Activated CD4-positive, alpha-beta T cell treated with anti-CD3 and anti-CD28 coated beads, Interleukin-2, amount 10 ng/mL, durations not matched to agents 7 days and 5 days (primary cell): ENCODE data around the gene TTC7B. TPM values are rescaled to one million over a fixed set of nuclear protein-coding genes. Genes with fewer than 3 reads are reported as not detected.

ENCODE experiments used
- CTCF ChIA-PET: fragments of 350-600 bp; sonication (Branson Sonifier 250); formaldehyde crosslinking; loops from one replicate; lab custom pipeline; 2021; ENCODE audit warnings: antibody characterized with exemption; lab: Charles Lee
- POLR2A ChIA-PET: fragments of 350-600 bp; sonication (Branson Sonifier 250); formaldehyde crosslinking; loops from one replicate; lab custom pipeline; 2021; ENCODE audit warnings: antibody characterized with exemption; lab: Charles Lee
- DNase-seq: peaks from one replicate; pipeline ENCODE4 v3.0.0-alpha.2; 2020
- H3K27ac Mint-ChIP-seq: one replicate; pipeline ENCODE4 v1.8.0; 2021; ENCODE audit warnings: mild to moderate bottlenecking, moderate library complexity, mixed read lengths
- H3K27me3 Mint-ChIP-seq: one replicate; pipeline ENCODE4 v1.8.0; 2021; ENCODE audit warnings: mixed read lengths
- H3K36me3 Mint-ChIP-seq: one replicate; pipeline ENCODE4 v1.8.0; 2021; ENCODE audit warnings: low read depth, mixed read lengths
- H3K4me1 Mint-ChIP-seq: one replicate; pipeline ENCODE4 v1.8.0; 2021; ENCODE audit warnings: mixed read lengths
- H3K4me3 Mint-ChIP-seq: one replicate; pipeline ENCODE4 v1.8.0; 2021; ENCODE audit warnings: mild to moderate bottlenecking, moderate library complexity, mixed read lengths
- H3K9me3 Mint-ChIP-seq: one replicate; pipeline ENCODE4 v1.8.0; 2021; ENCODE audit warnings: mixed read lengths
- total RNA-seq, 2 experiments: library from RNA; stranded (reverse); gene quantifications; one replicate each; pipeline ENCODE4 v1.2.3, GENCODE V29; 2021

The TTC7B gene
- total RNA-seq, 2 experiments from 2014 or later: 2.7 to 2.9 TPM

GRCh38 chr14:90698379-90698869 is 117.8 kb downstream of the TTC7B start:
- Mint-ChIP-seq H3K4me1 (peaks cover 5% of the 10 kb centered on the region), H3K27me3 (no peaks in the 10 kb centered on the region), H3K36me3 (no peaks in the 10 kb centered on the region), H3K27ac (no peak overlapping the region), H3K9me3 (no peaks in the 10 kb centered on the region), H3K4me3 (no peak overlapping the region)
- no peak for DNase-seq
- POLR2A ChIA-PET: no interaction called here
- CTCF ChIA-PET: interaction anchor here (0.9 to 2.7 kb wide), 7 partner anchors 9 to 299 kb away, joined by 3 to 10 read pairs (median 3); no protein-coding TSS in a partner anchor

- no peaks in the 10 kb centered on the region for H3K36me3 Mint-ChIP-seq
- H3K4me1 Mint-ChIP-seq: peaks cover 5% of the 10 kb centered on the region
- no peaks in the 10 kb centered on the region for H3K27me3 Mint-ChIP-seq
- DNase-seq: peak; percentile 81
- CTCF ChIA-PET: interaction anchor here (0.6 to 2.7 kb wide), 9 partner anchors 8 to 298 kb away, joined by 3 to 10 read pairs (median 4); no protein-coding TSS in a partner anchor
- no peaks in the 10 kb centered on the region for H3K9me3 Mint-ChIP-seq
- no peak overlapping the region for H3K27ac Mint-ChIP-seq
- no peak overlapping the region for H3K4me3 Mint-ChIP-seq
- POLR2A ChIA-PET: no interaction called here
Observed at GRCh38 chr14:90697577-90698206, 118.5 kb downstream of the TTC7B start.

- H3K27ac Mint-ChIP-seq: no peak overlapping the region
- no peaks in the 10 kb centered on the region for H3K36me3 Mint-ChIP-seq
- no peaks in the 10 kb centered on the region for H3K9me3 Mint-ChIP-seq
- POLR2A ChIA-PET: no interaction called here
- no peak for DNase-seq
- no peaks in the 10 kb centered on the region for H3K27me3 Mint-ChIP-seq
- H3K4me3 Mint-ChIP-seq: no peak overlapping the region
- peaks cover 5% of the 10 kb centered on the region for H3K4me1 Mint-ChIP-seq
- CTCF ChIA-PET: interaction anchor here (0.6 to 2.7 kb wide), 9 partner anchors 9 to 298 kb away, joined by 3 to 10 read pairs (median 3); no protein-coding TSS in a partner anchor
Observed at GRCh38 chr14:90697132-90697531, 119.1 kb downstream of the TTC7B start.

GRCh38 chr14:90696720-90697119 is 119.5 kb downstream of the TTC7B start:
- no peak overlapping the region for H3K27ac Mint-ChIP-seq

GRCh38 chr14:90695997-90696660 is 120.1 kb downstream of the TTC7B start:
- Mint-ChIP-seq H3K27ac (no peak overlapping the region), H3K4me1 (peaks cover 4% of the 10 kb centered on the region), H3K4me3 (no peak overlapping the region), H3K9me3 (no peaks in the 10 kb centered on the region), H3K27me3 (no peaks in the 10 kb centered on the region), H3K36me3 (no peaks in the 10 kb centered on the region)
- CTCF ChIA-PET: interaction anchor here (0.7 to 2.7 kb wide), 4 partner anchors 66 to 297 kb away, joined by 3 to 10 read pairs (median 3); no protein-coding TSS in a partner anchor
- POLR2A ChIA-PET: no interaction called here
- no peak for DNase-seq

More at GRCh38 chr14:90696720-90697119, 119.5 kb downstream of the TTC7B start:
- Mint-ChIP-seq H3K27me3 (no peaks in the 10 kb centered on the region), H3K4me1 (peaks cover 5% of the 10 kb centered on the region), H3K36me3 (no peaks in the 10 kb centered on the region), H3K9me3 (no peaks in the 10 kb centered on the region), H3K4me3 (no peak overlapping the region)
- ChIA-PET CTCF (interaction anchor here (0.7 to 2.7 kb wide), 9 partner anchors 9 to 297 kb away, joined by 3 to 10 read pairs (median 3); no protein-coding TSS in a partner anchor), POLR2A (no interaction called here)
- no peak for DNase-seq

GRCh38 chr14:90693413-90693812 is 122.8 kb downstream of the TTC7B start:
- Mint-ChIP-seq H3K9me3 (no peaks in the 10 kb centered on the region), H3K27me3 (peaks cover 4% of the 10 kb centered on the region), H3K27ac (no peak overlapping the region), H3K4me3 (no peak overlapping the region), H3K36me3 (no peaks in the 10 kb centered on the region), H3K4me1 (peaks cover 3% of the 10 kb centered on the region)
- no peak for DNase-seq
- ChIA-PET CTCF (no interaction called here), POLR2A (no interaction called here)

- H3K27me3 Mint-ChIP-seq: peaks cover 4% of the 10 kb centered on the region
- CTCF ChIA-PET: interaction anchor here (0.6 kb wide), 1 partner anchor 747 kb away, joined by 3 read pairs; no protein-coding TSS in a partner anchor
- H3K27ac Mint-ChIP-seq: no peak overlapping the region
- no peak for DNase-seq
- no peaks in the 10 kb centered on the region for H3K36me3 Mint-ChIP-seq
- peaks cover 2% of the 10 kb centered on the region for H3K4me1 Mint-ChIP-seq
- no peak overlapping the region for H3K4me3 Mint-ChIP-seq
- POLR2A ChIA-PET: no interaction called here
- no peaks in the 10 kb centered on the region for H3K9me3 Mint-ChIP-seq
Observed at GRCh38 chr14:90692826-90693225, 123.4 kb downstream of the TTC7B start.

- H3K4me1 Mint-ChIP-seq: no peaks in the 10 kb centered on the region
- DNase-seq: no peak
- peaks cover 4% of the 10 kb centered on the region for H3K27me3 Mint-ChIP-seq
- H3K4me3 Mint-ChIP-seq: no peak overlapping the region
- no peaks in the 10 kb centered on the region for H3K9me3 Mint-ChIP-seq
- H3K27ac Mint-ChIP-seq: no peak overlapping the region
- POLR2A ChIA-PET: no interaction called here
- CTCF ChIA-PET: no interaction called here
- no peaks in the 10 kb centered on the region for H3K36me3 Mint-ChIP-seq
Observed at GRCh38 chr14:90692061-90692460, 124.2 kb downstream of the TTC7B start.

- CTCF ChIA-PET: interaction anchor here (0.5 kb wide), 1 partner anchor 102 kb away, joined by 3 read pairs; no protein-coding TSS in a partner anchor
- H3K36me3 Mint-ChIP-seq: no peaks in the 10 kb centered on the region
- no peaks in the 10 kb centered on the region for H3K4me1 Mint-ChIP-seq
- no peak overlapping the region for H3K4me3 Mint-ChIP-seq
- POLR2A ChIA-PET: no interaction called here
- H3K9me3 Mint-ChIP-seq: no peaks in the 10 kb centered on the region
- no peak overlapping the region for H3K27ac Mint-ChIP-seq
- DNase-seq: no peak
- peaks cover 4% of the 10 kb centered on the region for H3K27me3 Mint-ChIP-seq
Observed at GRCh38 chr14:90691627-90692026, 124.6 kb downstream of the TTC7B start.

- CTCF ChIA-PET: no interaction called here
- Mint-ChIP-seq H3K27me3 (peaks cover 5% of the 10 kb centered on the region), H3K27ac (no peak overlapping the region), H3K9me3 (no peaks in the 10 kb centered on the region), H3K4me3 (no peak overlapping the region), H3K4me1 (no peaks in the 10 kb centered on the region), H3K36me3 (no peaks in the 10 kb centered on the region)
- no peak for DNase-seq
- POLR2A ChIA-PET: no interaction called here
Observed at GRCh38 chr14:90687680-90688079, 128.6 kb downstream of the TTC7B start.

GRCh38 chr14:90682615-90683014 is 133.6 kb downstream of the TTC7B start:
- POLR2A ChIA-PET: no interaction called here
- Mint-ChIP-seq H3K27me3 (peaks cover 1% of the 10 kb centered on the region), H3K4me1 (peaks cover 18% of the 10 kb centered on the region), H3K9me3 (no peaks in the 10 kb centered on the region), H3K4me3 (no peak overlapping the region), H3K27ac (no peak overlapping the region), H3K36me3 (no peaks in the 10 kb centered on the region)
- no peak for DNase-seq
- CTCF ChIA-PET: interaction anchor here (0.8 to 1.5 kb wide), 4 partner anchors 14 to 68 kb away, joined by 3 to 4 read pairs (median 3); no protein-coding TSS in a partner anchor

GRCh38 chr14:90681929-90682328 is 134.3 kb downstream of the TTC7B start:
- H3K27ac Mint-ChIP-seq: no peak overlapping the region
- ChIA-PET POLR2A (no interaction called here), CTCF (interaction anchor here (1.4 kb wide), 1 partner anchor 67 kb away, joined by 3 read pairs; no protein-coding TSS in a partner anchor)
- no peaks in the 10 kb centered on the region for H3K9me3 Mint-ChIP-seq
- no peak for DNase-seq
- H3K36me3 Mint-ChIP-seq: no peaks in the 10 kb centered on the region
- H3K4me1 Mint-ChIP-seq: peaks cover 24% of the 10 kb centered on the region
- peaks cover 1% of the 10 kb centered on the region for H3K27me3 Mint-ChIP-seq
- H3K4me3 Mint-ChIP-seq: no peak overlapping the region
